Erythroblast (primary cell): Measurements from ENCODE around the gene MDH1B.
A peak's percentile ranks its signal among the peaks of the same experiment; 100 is the strongest.

ENCODE experiments used
- GATA1 ChIP-seq: IDR thresholded peaks from 2 replicates; pipeline ENCODE4 v1.6.1; 2011; ENCODE audit warnings: low read depth, mild to moderate bottlenecking, control low read depth, low read length, moderate library complexity
- POLR2A ChIP-seq: IDR thresholded peaks from 2 replicates; pipeline ENCODE4 v1.6.1; 2011; ENCODE audit warnings: mild to moderate bottlenecking, low read length

DNA sequence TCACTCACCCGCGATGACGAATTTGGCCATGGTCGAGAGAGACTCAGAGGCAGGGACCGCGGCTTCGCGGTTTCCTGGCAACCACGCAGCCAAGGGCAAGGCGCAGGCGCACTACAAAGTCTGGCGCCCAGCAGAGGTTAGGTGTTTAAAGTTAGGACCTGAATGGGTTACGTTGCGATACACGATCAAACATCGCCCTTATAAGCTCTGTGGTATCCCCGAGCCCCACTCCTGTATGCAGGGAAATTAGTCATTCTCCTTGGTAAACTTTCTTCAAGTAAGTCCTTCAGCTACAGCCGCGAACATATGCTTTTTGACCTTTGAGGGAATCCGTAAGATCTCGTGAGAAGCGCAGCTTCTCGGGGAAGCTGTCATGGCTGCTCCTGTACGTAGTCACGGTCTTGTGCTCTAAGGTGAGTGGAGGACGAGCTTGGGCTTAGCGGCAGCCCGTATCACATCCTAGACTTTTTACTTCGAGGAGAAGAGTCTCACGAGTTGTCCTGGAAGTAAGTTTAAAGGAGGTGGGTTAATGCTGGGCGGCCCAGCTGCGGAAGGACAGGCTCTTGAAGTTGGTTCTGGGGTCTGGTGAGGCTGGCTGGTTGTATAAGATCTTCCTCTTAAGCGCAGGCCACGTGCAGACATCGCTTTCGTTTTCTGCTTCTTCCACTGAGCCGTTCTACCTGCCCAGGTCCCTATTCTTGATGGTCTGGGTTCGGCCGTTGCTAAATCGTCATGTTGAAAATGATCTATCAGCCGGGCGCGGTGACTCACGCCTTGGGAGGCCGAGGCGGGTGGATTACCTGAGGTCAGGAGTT, at the start of gene MDH1B, which contains the start of gene FASTKD2:
- TF ChIP-seq POLR2A (peak; percentile 94), GATA1 (no peak)
